HepG2 (cell line): ENCODE results near the gene TSHZ2. TPM values are rescaled to one million over a fixed set of nuclear protein-coding genes. Genes with fewer than 3 reads are reported as not detected.

Source experiments
- ADNP ChIP-seq: sonication (generic); formaldehyde crosslinking; IDR thresholded peaks from 2 replicates; pipeline ENCODE4 v1.4.0; 2020; ENCODE audit warnings: missing genetic modification reagents
- CENPX ChIP-seq: sonication (generic); formaldehyde crosslinking; IDR thresholded peaks from 2 replicates; pipeline ENCODE4 v1.9.0; 2021; ENCODE audit warnings: mild to moderate bottlenecking, missing genetic modification reagents, moderate library complexity
- ETV5 ChIP-seq: IDR thresholded peaks from 2 replicates; pipeline ENCODE4 v1.6.1; 2018; ENCODE audit warnings: missing biosample characterization, missing genetic modification reagents, inconsistent platforms, borderline replicate concordance
- FUBP1 ChIP-seq: sonication (generic); formaldehyde crosslinking; IDR thresholded peaks from 2 replicates; pipeline ENCODE4 v1.5.1; 2020; ENCODE audit warnings: missing genetic modification reagents, mild to moderate bottlenecking, borderline replicate concordance
- GATAD1 ChIP-seq: IDR thresholded peaks from 2 replicates; pipeline ENCODE4 v1.6.1; 2016; ENCODE audit warnings: missing genetic modification reagents, missing compliant biosample characterization
- KLF6 ChIP-seq: IDR thresholded peaks from 2 replicates; pipeline ENCODE4 v1.8.0; 2016; ENCODE audit warnings: missing biosample characterization, missing genetic modification reagents
- MLXIP ChIP-seq: sonication (generic); formaldehyde crosslinking; IDR thresholded peaks from 2 replicates; pipeline ENCODE4 v1.9.0; 2021; ENCODE audit warnings: missing genetic modification reagents, borderline replicate concordance
- MYC ChIP-seq: sonication (generic); formaldehyde crosslinking; IDR thresholded peaks from 2 replicates; pipeline ENCODE4 v1.9.0; 2021; ENCODE audit warnings: missing genetic modification reagents, borderline replicate concordance
- PITX1 ChIP-seq: sonication (generic); formaldehyde crosslinking; IDR thresholded peaks from 2 replicates; pipeline ENCODE4 v1.5.1; 2020; ENCODE audit warnings: mild to moderate bottlenecking, missing genetic modification reagents
- PLRG1 ChIP-seq: fragments of 450-650 bp; conservative IDR thresholded peaks from 2 replicates; pipeline ENCODE4 v1.6.1; 2016
- POLR2AphosphoS5 ChIP-seq: IDR thresholded peaks from 2 replicates; pipeline ENCODE4 v1.6.1; 2012; ENCODE audit warnings: low read depth, low read length
- RAD21 ChIP-seq: fragments of 450-650 bp; formaldehyde crosslinking; IDR thresholded peaks from 2 replicates; pipeline ENCODE4 v1.5.0; 2020; ENCODE audit warnings: mild to moderate bottlenecking
- RBM39 ChIP-seq: fragments of 200-400 bp; formaldehyde crosslinking; IDR thresholded peaks from one replicate; pipeline ENCODE4 v1.6.1; 2018; ENCODE audit warnings: antibody characterized with exemption, mild to moderate bottlenecking, low read depth, low read length; ENCODE audit not compliant: poor library complexity, severe bottlenecking
- SKI ChIP-seq: fragments of 450-650 bp; IDR thresholded peaks from one replicate; pipeline ENCODE4 v1.6.1; 2018; ENCODE audit warnings: mild to moderate bottlenecking; ENCODE audit not compliant: partially characterized antibody
- TP53 ChIP-seq: sonication (generic); formaldehyde crosslinking; conservative IDR thresholded peaks from 2 replicates; pipeline ENCODE4 v1.4.0; 2020; ENCODE audit warnings: missing genetic modification reagents
- ZBTB1 ChIP-seq: sonication (generic); formaldehyde crosslinking; IDR thresholded peaks from 2 replicates; pipeline ENCODE4 v1.4.0; 2020; ENCODE audit warnings: missing genetic modification reagents, borderline replicate concordance
- ZBTB39 ChIP-seq: sonication (generic); formaldehyde crosslinking; IDR thresholded peaks from 2 replicates; pipeline ENCODE4 v1.5.0; 2020; ENCODE audit warnings: missing genetic modification reagents
- ZBTB49 ChIP-seq: sonication (generic); formaldehyde crosslinking; IDR thresholded peaks from 2 replicates; pipeline ENCODE4 v1.4.0; 2020; ENCODE audit warnings: missing genetic modification reagents, borderline replicate concordance
- ZFP36 ChIP-seq: fragments of 150-350 bp; IDR thresholded peaks from 2 replicates; pipeline ENCODE4 v1.6.1; 2018; ENCODE audit warnings: borderline replicate concordance, low read length, low read depth; ENCODE audit not compliant: partially characterized antibody
- ZNF33B ChIP-seq: sonication (generic); formaldehyde crosslinking; IDR thresholded peaks from 2 replicates; pipeline ENCODE4 v1.5.1; 2020; ENCODE audit warnings: mild to moderate bottlenecking, missing genetic modification reagents
- polyA plus RNA-seq, 8 experiments: library from polyadenylated mRNA; depleted of rRNA in 3 of 8; stranded (reverse) in 7 of 8; unstranded in 1 of 8; fragments of >200 nt; fragmentation: Illumina TruSeq in 4 of 8; extraction: Trizol in 4 of 8; gene quantifications; 2 replicates each; pipeline versions ENCODE4 v1.2.1 to v1.2.3, GENCODE V29; 2011 to 2016; ENCODE audit warnings: low read depth in 4 of 8, missing spikeins in 1 of 8, mixed read lengths in 1 of 8; ENCODE audit not compliant: insufficient read depth in 1 of 8
- total RNA-seq, 5 experiments: library from RNA; depleted of rRNA; stranded (reverse); fragments of >200 nt; fragmentation: Illumina TruSeq; extraction: Trizol; gene quantifications; 2 replicates each; pipeline ENCODE4 v1.2.3, GENCODE V29; 2016; ENCODE audit warnings: low read depth in 1 of 5

The TSHZ2 gene
- total and polyA plus RNA-seq, 2 of the 13 experiments (the other 11 are each of a cell fraction or from before 2014, with no cell fraction given) = 0.01 TPM; not detected in 1

GRCh38 chr20:53081916-53082863 lies 110.0 kb downstream of the TSHZ2 start (continued):
- TF ChIP-seq ZBTB49 (no peak), KLF6 (peak; percentile 55; the same call in 1 of the 2 replicates), POLR2AphosphoS5 (no peak), FUBP1 (CRISPR knock-in tag) (no peak), ZBTB39 (CRISPR knock-in tag) (no peak), ZNF33B (CRISPR knock-in tag) (no peak), GATAD1 (peak; percentile 73), TP53 (CRISPR knock-in tag) (no peak), PITX1 (peak; percentile 71; the same call in 1 of the 2 replicates), MLXIP (CRISPR knock-in tag) (no peak), CENPX (CRISPR knock-in tag) (no peak), ZFP36 (no peak), ETV5 (peak; percentile 63; the same call in 1 of the 2 replicates), MYC (no peak), SKI (peak; percentile 65), PLRG1 (no peak), RBM39 (no peak), ZBTB1 (no peak), RAD21 (CRISPR knock-in tag) (no peak), ADNP (no peak)
